Measurements from ENCODE around the gene DENR.
"Not testable (repeated sequence)": the region's sequence is repeated elsewhere in the genome, so short reads cannot be mapped to it uniquely, and the experiment has no call there.

DENR gene, protein sequence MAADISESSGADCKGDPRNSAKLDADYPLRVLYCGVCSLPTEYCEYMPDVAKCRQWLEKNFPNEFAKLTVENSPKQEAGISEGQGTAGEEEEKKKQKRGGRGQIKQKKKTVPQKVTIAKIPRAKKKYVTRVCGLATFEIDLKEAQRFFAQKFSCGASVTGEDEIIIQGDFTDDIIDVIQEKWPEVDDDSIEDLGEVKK

DNA sequence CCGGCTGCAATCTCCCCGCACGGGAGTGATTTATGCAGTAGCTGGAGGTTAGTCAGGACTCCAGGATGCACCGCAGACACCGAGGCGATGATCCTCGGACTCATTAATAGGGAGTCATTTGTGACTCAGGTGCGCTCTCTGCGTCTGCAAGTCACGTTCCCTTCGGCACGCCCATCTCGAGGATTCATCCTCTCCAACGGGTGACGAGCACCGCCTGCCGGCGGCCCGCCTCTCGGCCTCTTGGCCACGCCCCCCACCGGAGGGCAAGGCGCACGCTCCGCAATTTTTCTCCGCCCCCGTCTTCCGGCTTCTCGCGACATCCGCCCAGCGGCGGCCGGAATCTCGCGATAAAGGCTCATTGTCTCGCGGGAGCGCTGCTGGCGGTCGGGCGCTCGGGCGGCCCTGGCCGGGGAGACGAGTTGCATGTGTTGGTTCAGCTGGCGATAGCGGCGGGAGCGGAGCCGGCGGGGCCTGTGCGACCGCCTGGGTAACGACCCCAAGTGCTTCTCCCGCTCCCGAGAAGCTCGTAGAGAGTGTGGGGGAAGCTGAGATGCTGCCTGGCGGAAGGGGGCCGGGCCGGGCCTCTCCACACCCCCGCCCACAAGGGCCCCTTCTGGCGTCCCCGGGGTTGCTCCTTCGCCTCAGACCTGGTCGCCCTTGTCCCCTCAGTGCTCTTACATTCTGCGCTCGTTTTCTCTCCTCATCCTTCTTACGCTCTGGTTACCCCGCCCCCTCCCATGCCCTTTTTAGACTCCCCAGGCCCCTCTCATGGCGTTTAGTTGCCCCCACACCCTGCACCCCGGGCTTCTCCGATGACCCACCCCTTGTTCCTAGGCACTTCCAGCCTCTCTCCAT lies at the start of gene DENR:
DENR (plus strand) TSS at position 361 of the 855 bp plus-strand sequence. CDS start 878 bp downstream, outside the sequence.
- peak; percentile 86 for DNase-seq (ENCODE audit: extremely low read depth, low read depth)
- TF ChIP-seq, protein P1, sequence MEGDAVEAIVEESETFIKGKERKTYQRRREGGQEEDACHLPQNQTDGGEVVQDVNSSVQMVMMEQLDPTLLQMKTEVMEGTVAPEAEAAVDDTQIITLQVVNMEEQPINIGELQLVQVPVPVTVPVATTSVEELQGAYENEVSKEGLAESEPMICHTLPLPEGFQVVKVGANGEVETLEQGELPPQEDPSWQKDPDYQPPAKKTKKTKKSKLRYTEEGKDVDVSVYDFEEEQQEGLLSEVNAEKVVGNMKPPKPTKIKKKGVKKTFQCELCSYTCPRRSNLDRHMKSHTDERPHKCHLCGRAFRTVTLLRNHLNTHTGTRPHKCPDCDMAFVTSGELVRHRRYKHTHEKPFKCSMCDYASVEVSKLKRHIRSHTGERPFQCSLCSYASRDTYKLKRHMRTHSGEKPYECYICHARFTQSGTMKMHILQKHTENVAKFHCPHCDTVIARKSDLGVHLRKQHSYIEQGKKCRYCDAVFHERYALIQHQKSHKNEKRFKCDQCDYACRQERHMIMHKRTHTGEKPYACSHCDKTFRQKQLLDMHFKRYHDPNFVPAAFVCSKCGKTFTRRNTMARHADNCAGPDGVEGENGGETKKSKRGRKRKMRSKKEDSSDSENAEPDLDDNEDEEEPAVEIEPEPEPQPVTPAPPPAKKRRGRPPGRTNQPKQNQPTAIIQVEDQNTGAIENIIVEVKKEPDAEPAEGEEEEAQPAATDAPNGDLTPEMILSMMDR (IDR thresholded peaks at IDR 0.05; ENCODE audit: low read depth, low read length): peak; percentile 93

DNA sequence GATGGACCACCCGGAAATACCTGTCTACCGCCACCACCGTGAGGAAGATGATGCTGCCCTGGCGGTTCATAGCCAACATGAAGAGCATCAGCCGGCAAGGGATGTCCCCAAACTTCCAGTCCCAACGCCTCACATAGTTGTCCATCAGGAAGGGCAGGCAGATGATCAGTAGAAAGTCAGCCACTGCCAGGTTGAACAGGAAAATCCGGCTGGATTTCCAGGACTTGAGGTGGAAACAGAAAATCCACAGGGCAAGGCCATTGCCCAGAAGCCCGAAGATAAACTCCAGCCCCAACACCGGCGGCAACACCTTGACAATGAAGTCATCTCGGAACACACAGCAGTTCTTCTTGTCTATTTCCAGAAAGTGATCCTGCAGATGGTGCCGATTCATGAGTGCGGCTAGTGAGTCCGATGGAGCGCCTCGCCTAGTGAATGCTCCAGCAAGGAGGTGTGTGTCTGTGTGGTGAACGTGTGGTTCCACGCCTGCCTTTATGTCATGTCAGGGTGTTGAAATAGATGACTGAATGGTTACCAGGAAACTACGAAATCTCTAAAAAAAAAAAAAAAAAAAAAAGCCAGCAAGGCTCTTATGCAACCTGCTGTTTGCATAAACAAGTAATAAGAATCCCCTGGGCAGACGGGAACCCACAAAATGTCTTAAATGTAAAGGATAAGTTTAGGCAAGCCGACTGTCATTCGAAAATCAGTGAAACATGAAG lies 49.6 kb upstream of the DENR start, which contains the start of gene HCAR2:
HCAR2 (minus strand) TSS at position 468 of the 722 bp plus-strand sequence; CDS start at position 394, 74 bp downstream.
- not testable (repeated sequence) for DNase-seq (ENCODE audit: extremely low read depth, low read depth)

DNA sequence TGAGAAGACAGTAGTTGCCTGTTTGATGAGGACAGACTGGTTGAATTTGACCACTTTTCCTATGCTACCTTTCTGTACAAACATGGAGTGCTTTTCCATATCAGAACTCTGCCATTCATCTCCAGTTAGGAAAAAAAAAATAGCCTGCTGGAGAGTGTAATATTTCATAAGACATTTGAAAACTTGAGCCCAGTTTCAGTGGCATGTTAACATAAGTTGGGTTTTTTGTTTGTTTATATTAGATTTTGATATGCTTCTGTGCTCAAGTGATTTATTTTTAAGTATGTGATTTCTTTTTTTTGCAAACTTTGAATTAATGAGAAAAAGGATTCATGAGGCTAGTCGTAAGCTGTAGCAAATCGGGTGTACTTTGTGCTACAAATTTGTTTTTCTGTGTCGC lies 48.8 kb upstream of the DENR start:
- not testable (repeated sequence) for DNase-seq (ENCODE audit: extremely low read depth, low read depth)

DNA sequence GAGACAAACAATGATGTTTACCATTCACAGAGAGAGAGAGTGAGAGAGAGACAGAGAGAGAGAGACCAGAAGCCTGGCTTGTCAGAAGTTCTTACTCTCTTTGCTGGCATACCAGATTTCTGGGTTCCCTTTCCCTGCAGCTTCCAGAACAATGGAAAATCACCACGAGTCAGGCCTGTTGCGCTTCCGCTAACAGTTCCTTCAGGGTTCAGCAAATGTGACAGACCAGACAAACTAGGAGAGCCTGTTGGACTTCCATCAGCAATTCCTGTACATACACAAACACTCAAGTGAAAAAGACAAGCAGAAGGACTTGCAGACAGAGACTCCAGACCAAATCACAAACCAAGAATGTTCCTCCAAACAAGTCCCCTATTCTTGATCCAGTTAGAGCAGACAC lies 43.3 kb upstream of the DENR start:
- DNase-seq (ENCODE audit: extremely low read depth, low read depth): not testable (repeated sequence)

DNA sequence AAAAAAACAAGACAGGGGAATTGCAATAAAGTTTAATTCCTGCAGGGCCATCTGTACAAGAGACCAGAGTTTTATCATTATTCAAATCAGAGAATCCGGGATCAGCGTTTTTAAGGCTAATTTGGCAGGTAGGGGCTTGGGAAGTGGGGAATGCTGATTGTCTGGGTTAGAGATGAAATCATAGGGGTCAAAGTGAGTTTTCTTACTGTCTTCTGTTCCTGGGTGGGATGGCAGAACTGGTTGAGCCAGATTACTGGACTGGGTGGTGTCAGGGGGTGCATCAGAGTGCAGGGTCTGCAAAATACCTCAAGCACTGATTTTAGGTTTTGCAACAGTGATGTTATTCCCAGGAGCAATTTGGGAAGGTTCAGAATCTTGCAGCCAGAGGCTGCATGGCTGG lies 42.3 kb upstream of the DENR start:
- DNase-seq (ENCODE audit: extremely low read depth, low read depth): not testable (repeated sequence)

DNA sequence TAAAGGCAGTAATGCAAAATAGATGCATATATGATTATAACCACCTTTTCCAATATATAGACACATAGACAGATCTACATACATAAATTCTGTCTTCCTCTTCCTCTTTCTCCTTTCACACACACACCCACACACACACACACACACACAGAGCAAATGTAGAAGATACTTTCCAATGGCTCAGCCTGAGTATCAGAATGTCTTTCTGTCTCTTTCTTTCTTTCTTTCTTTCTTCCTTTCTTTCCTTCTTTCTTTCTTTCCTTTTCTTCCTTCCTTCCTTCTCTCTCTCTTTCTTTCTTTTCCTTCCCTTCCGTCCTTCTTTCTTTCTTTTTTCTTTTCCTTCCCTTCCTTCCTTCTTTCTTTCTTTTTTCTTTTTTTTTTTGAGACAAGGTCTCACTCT lies 41.4 kb upstream of the DENR start:
- not testable (repeated sequence) for DNase-seq (ENCODE audit: extremely low read depth, low read depth)

DNA sequence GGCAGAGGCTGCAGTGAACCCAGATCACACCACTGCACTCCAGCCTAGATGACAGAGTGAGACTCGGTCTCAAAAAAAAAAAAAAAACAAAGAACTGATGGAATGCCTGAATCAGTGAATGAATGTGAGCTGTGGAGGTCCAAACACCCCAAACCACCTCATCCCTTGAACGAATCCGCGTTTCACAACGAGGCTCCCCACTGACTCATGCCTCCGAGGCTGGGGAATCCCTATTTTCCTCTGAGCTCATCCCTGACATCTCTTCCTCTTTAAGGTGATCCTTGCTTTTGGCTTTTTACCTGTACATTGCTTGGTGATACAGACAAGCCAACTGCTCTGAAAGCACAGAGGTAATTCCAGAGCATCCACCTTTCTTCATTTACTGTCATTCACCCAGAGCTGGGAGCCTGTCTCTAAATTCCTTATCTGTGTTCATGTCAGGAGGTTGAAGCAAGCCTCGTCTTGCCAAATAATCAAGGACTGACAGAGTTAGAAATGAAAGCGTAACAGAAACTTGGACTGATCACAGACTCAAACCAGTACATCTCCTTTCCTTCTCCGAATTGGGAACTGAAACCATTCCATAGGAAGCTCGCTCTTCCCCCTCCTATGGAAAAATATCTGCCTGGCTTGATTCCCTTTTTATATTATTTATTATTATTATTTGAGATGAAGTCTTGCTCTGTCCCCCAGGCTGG lies 39.0 kb upstream of the DENR start:
- not testable (repeated sequence) for DNase-seq (ENCODE audit: extremely low read depth, low read depth)

DNA sequence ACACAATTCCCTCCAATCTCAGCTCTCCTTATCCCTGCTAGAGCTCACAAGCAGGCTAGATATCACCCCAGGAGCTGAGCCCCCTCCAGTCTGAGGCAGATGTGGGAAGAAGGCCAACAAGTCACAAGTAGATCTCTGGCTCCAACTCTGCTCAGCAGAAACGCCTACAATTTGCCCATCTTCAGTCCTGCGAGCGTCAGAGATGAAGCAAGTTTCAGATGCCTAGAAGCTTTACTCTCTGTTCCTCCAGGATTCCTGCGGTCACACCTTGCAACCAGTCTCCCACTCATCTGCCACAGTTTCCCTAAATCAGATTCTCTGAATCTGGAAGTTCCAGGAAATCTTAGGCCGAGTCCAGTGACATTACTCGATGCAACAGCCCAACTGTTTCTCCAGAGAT lies 37.4 kb upstream of the DENR start:
- not testable (repeated sequence) for DNase-seq (ENCODE audit: extremely low read depth, low read depth)

DNA sequence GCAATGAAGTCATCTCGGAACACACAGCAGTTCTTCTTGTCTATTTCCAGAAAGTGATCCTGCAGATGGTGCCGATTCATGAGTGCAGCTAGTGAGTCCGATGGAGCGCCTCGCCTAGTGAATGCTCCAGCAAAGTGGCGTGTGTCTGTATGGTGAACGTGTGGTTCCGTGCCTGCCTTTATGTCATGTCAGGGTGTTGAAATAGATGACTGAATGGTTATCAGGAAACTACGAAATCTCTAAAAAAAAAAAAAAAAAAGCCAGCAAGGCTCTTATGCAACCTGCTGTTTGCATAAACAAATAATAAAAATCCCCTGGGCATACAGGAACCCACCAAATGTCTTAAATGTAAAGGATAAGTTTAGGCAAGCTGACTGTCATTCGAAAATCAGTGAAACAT lies 36.0 kb upstream of the DENR start, which contains the start of gene HCAR3:
HCAR3 (minus strand) TSS at position 154 of the 400 bp plus-strand sequence; CDS start at position 80, 74 bp downstream.
- not testable (repeated sequence) for DNase-seq (ENCODE audit: extremely low read depth, low read depth)

DNA sequence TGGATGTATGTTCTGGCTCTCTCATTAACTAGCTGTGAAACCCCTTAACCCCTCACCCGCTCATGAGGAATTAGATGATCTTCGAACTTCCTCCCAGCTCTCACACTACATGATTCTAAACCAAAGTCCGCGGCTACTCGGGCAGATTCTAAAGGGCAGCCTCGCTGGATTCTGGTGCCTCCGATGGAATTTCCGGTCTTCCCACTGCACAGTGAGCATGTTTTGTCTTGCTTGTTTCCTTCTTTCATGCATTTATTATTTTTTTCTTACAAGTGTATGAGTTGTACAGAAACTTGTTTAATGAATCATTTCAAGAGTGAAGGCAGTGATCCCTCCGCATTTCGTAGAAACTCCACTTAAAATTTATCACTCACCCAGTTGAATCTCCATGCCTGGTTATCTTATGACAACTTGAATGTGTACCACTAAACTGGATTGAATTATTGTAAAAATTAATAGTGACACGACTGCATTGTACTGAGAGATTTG lies 31.5 kb upstream of the DENR start:
- DNase-seq (ENCODE audit: extremely low read depth, low read depth): no peak
- TF ChIP-seq, protein P1 (IDR thresholded peaks at IDR 0.05; ENCODE audit: low read depth, low read length): no peak

DNA sequence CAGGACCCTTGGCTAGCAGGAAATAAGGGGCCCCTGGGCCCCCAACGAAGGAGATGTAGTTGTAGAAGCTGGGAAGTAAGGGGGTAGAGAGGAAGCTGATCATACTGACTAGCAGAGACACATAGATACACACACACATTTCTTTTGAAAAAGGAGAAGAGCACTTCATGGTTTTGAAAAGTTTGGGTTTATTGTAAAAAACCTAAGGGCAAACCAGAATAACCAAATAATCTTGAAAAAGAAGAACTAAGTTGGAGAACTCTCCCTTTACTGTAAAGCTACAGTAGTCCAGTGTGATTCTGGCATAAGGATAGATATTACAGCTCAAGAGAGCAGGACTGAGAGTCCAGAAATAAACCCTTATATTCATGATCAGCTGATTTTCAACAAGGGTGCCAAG lies 30.2 kb upstream of the DENR start:
- TF ChIP-seq, protein P1 (IDR thresholded peaks at IDR 0.05; ENCODE audit: low read depth, low read length): no peak

More for the DNA sequence above, 30.2 kb upstream of the DENR start:
- no peak for DNase-seq (ENCODE audit: extremely low read depth, low read depth)

Measured in AG09319 (cell line).